ENCODE data around the gene PDE11A. TPM values are rescaled to one million over a fixed set of nuclear protein-coding genes. Genes with fewer than 3 reads are reported as not detected.

PDE11A gene
- total RNA-seq, 1 experiment from 2014 or later: 0.61 TPM

- intact Hi-C loops (cut with micrococcal nuclease): no loop called here
- no peaks in the 10 kb centered on the region for H3K36me3 ChIP-seq (ENCODE audit: control insufficient read depth in 1 of 2, insufficient read depth in 2 of 2, low read length in 2 of 2)
Observed at GRCh38 chr2:177592945-177593344, 479.6 kb downstream of the PDE11A start.

DNA sequence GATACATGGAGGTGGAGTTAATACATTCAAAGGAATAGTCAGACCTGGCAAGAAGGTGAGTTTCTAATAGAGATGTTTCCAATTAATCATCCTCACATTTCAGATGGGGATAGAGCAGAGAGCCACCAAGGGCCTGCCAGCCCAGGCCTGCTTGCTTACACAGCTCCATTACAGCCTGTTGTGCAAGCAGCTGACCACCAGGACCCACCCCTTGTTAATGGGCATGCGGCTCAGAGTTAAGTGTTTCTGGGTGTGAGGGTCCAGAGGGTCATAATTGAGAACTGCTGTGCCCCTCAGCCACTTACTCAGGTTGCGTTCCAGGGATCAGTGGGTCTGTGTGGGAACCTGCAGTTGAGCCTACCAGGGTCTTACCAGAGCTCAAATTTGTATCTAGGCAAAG lies 480.2 kb downstream of the PDE11A start:
- CTCF ChIA-PET: interaction anchor here (2.5 kb wide), 1 partner anchor 12 kb away, joined by 7 read pairs; no protein-coding TSS in a partner anchor

More at GRCh38 chr2:177592945-177593344, 479.6 kb downstream of the PDE11A start:
- H4K20me1 ChIP-seq (ENCODE audit: insufficient read depth): no peaks in the 10 kb centered on the region
- no peak overlapping the region for H2AFZ ChIP-seq (ENCODE audit: low read depth, low read length, poor library complexity, severe bottlenecking)
- TF ChIP-seq POLR2AphosphoS5 (IDR thresholded peaks at IDR 0.05; ENCODE audit: low read depth, low read length) (no peak), YY1 (IDR thresholded peaks at IDR 0.05; ENCODE audit: extremely low read depth, insufficient replicate concordance, low read depth, low read length) (no peak)
- no peak overlapping the region for H3K27ac ChIP-seq (ENCODE audit: low read depth, low read length)
- RAD21 ChIA-PET (ENCODE audit: low non-redundant PET in 1 of 2, low total read pairs in 2 of 2, uncharacterized antibody in 2 of 2, unreplicated experiment in 2 of 2): no interaction called here
- no peak overlapping the region for H3K4me2 ChIP-seq (ENCODE audit: low read length)
- BruUV-seq (replicated peaks): no TSS peak
- no peaks in the 10 kb centered on the region for H3K79me2 ChIP-seq (ENCODE audit: insufficient read depth, low read length)
- no peaks in the 10 kb centered on the region; the same call in 1 of the 2 replicates for H3K9me2 ChIP-seq (ENCODE audit: insufficient read depth)
- no peaks in the 10 kb centered on the region for H3K9me3 ChIP-seq (ENCODE audit: control insufficient read depth in 1 of 2, insufficient read depth in 1 of 2, low read depth in 1 of 2, low read length in 2 of 2)
- no peaks in the 10 kb centered on the region for H3K27me3 ChIP-seq (ENCODE audit: insufficient read depth, low read length)
- POLR2A ChIA-PET: no interaction called here
- CTCF ChIA-PET: interaction anchor here (2.5 kb wide), 1 partner anchor 12 kb away, joined by 7 read pairs; no protein-coding TSS in a partner anchor
- peaks cover 0 to 5% of the 10 kb centered on the region in 2 experiments; a peak in 1 of 4 replicates for H3K4me1 ChIP-seq (ENCODE audit: control insufficient read depth in 1 of 2, insufficient read depth in 2 of 2, low read length in 2 of 2)
- ATAC-seq: no peak
- no peak overlapping the region for H3K9ac ChIP-seq (ENCODE audit: low read length)
- DNase-seq (ENCODE audit: low read depth, low spot score): no peak
- no peak overlapping the region for H3K4me3 ChIP-seq (replicated peaks in 1 of 2; ENCODE audit: low read depth in 1 of 2, low read length in 2 of 2)

More for the DNA sequence above, 480.2 kb downstream of the PDE11A start:
- Histone ChIP-seq H3K4me3 (replicated peaks in 1 of 2; ENCODE audit: low read depth in 1 of 2, low read length in 2 of 2) (no peak overlapping the region), H3K36me3 (ENCODE audit: control insufficient read depth in 1 of 2, insufficient read depth in 2 of 2, low read length in 2 of 2) (no peaks in the 10 kb centered on the region), H3K79me2 (ENCODE audit: insufficient read depth, low read length) (no peaks in the 10 kb centered on the region), H3K9me3 (ENCODE audit: control insufficient read depth in 1 of 2, insufficient read depth in 1 of 2, low read depth in 1 of 2, low read length in 2 of 2) (no peaks in the 10 kb centered on the region), H3K9me2 (ENCODE audit: insufficient read depth) (no peaks in the 10 kb centered on the region; the same call in 1 of the 2 replicates), H4K20me1 (ENCODE audit: insufficient read depth) (no peaks in the 10 kb centered on the region), H3K9ac (ENCODE audit: low read length) (no peak overlapping the region), H2AFZ (ENCODE audit: low read depth, low read length, poor library complexity, severe bottlenecking) (no peak overlapping the region), H3K27ac (ENCODE audit: low read depth, low read length) (no peak overlapping the region), H3K4me1 (ENCODE audit: control insufficient read depth in 1 of 2, insufficient read depth in 2 of 2, low read length in 2 of 2) (peaks cover 0 to 5% of the 10 kb centered on the region in 2 experiments; a peak in 1 of 4 replicates), H3K27me3 (ENCODE audit: insufficient read depth, low read length) (no peaks in the 10 kb centered on the region), H3K4me2 (ENCODE audit: low read length) (no peak overlapping the region)
- RAD21 ChIA-PET (ENCODE audit: low non-redundant PET in 1 of 2, low total read pairs in 2 of 2, uncharacterized antibody in 2 of 2, unreplicated experiment in 2 of 2): no interaction called here
- no peak for DNase-seq (ENCODE audit: low read depth, low spot score)
- BruUV-seq (replicated peaks): no TSS peak
- intact Hi-C loops (cut with micrococcal nuclease): no loop called here
- POLR2A ChIA-PET: no interaction called here
- TF ChIP-seq EZH2phosphoT487 (IDR thresholded peaks at IDR 0.05; ENCODE audit: borderline replicate concordance) (no peak), FOSL1 (IDR thresholded peaks at IDR 0.05; ENCODE audit: low read depth) (no peak), MAX (IDR thresholded peaks at IDR 0.05) (no peak), CBX3 (IDR thresholded peaks at IDR 0.05; ENCODE audit: low read depth) (no peak), CEBPB (IDR thresholded peaks at IDR 0.05; ENCODE audit: low read depth) (no peak)
- TF ChIP-seq, protein P1, sequence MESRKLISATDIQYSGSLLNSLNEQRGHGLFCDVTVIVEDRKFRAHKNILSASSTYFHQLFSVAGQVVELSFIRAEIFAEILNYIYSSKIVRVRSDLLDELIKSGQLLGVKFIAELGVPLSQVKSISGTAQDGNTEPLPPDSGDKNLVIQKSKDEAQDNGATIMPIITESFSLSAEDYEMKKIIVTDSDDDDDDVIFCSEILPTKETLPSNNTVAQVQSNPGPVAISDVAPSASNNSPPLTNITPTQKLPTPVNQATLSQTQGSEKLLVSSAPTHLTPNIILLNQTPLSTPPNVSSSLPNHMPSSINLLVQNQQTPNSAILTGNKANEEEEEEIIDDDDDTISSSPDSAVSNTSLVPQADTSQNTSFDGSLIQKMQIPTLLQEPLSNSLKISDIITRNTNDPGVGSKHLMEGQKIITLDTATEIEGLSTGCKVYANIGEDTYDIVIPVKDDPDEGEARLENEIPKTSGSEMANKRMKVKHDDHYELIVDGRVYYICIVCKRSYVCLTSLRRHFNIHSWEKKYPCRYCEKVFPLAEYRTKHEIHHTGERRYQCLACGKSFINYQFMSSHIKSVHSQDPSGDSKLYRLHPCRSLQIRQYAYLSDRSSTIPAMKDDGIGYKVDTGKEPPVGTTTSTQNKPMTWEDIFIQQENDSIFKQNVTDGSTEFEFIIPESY (IDR thresholded peaks at IDR 0.05; ENCODE audit: extremely low read depth, insufficient replicate concordance, low read length): no peak
- ATAC-seq: no peak
